GM12875 (cell line): Measurements from ENCODE around the gene RABGAP1L.

ENCODE experiments used
- H3K4me3 ChIP-seq: one replicate; pipeline ENCODE4 v1.5.1; 2011; ENCODE audit warnings: low read depth, low read length, control low read depth
- CTCF ChIP-seq: IDR thresholded peaks from 2 replicates; pipeline ENCODE4 v1.5.1; 2011; ENCODE audit warnings: low read depth, mild to moderate bottlenecking, control low read depth, inconsistent platforms, low read length, moderate library complexity, borderline replicate concordance; ENCODE audit not compliant: insufficient read depth

Gene RABGAP1L

GRCh38 chr1:174799136-174799479 lies 639.8 kb downstream of the RABGAP1L start:
- no peak overlapping the region for H3K4me3 ChIP-seq

GRCh38 chr1:174800216-174800851 lies 641.0 kb downstream of the RABGAP1L start:
- peak overlapping the region; percentile 55 for H3K4me3 ChIP-seq
- no peak for TF ChIP-seq CTCF

More at GRCh38 chr1:174799136-174799479, 639.8 kb downstream of the RABGAP1L start:
- TF ChIP-seq CTCF, result no peak

GRCh38 chr1:174800876-174801275 lies 641.6 kb downstream of the RABGAP1L start:
- peak overlapping the region; percentile 55 for H3K4me3 ChIP-seq
- no peak for TF ChIP-seq CTCF

- TF ChIP-seq CTCF, result no peak
Measured at GRCh38 chr1:174809755-174810280, 650.5 kb downstream of the RABGAP1L start.

GRCh38 chr1:174812016-174812415 lies 652.7 kb downstream of the RABGAP1L start:
- no peak for TF ChIP-seq CTCF
- H3K4me3 ChIP-seq, result no peak overlapping the region

More at GRCh38 chr1:174809755-174810280, 650.5 kb downstream of the RABGAP1L start:
- H3K4me3 ChIP-seq, result no peak overlapping the region

- no peak for TF ChIP-seq CTCF
Measured at GRCh38 chr1:174812656-174813055, 653.3 kb downstream of the RABGAP1L start.

GRCh38 chr1:174815036-174815435 lies 655.7 kb downstream of the RABGAP1L start:
- TF ChIP-seq CTCF, result no peak
- H3K4me3 ChIP-seq, result no peak overlapping the region

More at GRCh38 chr1:174812656-174813055, 653.3 kb downstream of the RABGAP1L start:
- no peak overlapping the region for H3K4me3 ChIP-seq
